GM11168 (cell line): ENCODE results near the gene DRAP1.
"Not testable (repeated sequence)": the region's sequence is repeated elsewhere in the genome, so short reads cannot be mapped to it uniquely, and the experiment has no call there.

Experiments
- in situ Hi-C: fragments of 300-500 bp; cut with MboI; formaldehyde crosslinking; loops from one replicate; pipeline ENCODE4 v1.12.0; 2022; ENCODE audit warnings: low sequenced_read_pairs; ENCODE audit not compliant: unreplicated experiment

The DRAP1 gene

GRCh38 chr11:65922565-65922964 is 3.3 kb downstream of the DRAP1 start:
- in situ Hi-C loops: no loop called here

- in situ Hi-C loops: no loop called here
Observed at GRCh38 chr11:65925397-65925796, 6.2 kb downstream of the DRAP1 start.

GRCh38 chr11:65927904-65928397 is 8.7 kb downstream of the DRAP1 start:
- in situ Hi-C loops: no loop called here

GRCh38 chr11:65928667-65929066 is 9.4 kb downstream of the DRAP1 start:
- in situ Hi-C loops: no loop called here

- in situ Hi-C loops: no loop called here
Observed at GRCh38 chr11:65931773-65932557, 12.7 kb downstream of the DRAP1 start.

- in situ Hi-C loops: no loop called here
Observed at GRCh38 chr11:65932558-65932919, 13.3 kb downstream of the DRAP1 start.

- in situ Hi-C loops: no loop called here
Observed at GRCh38 chr11:65934014-65934413, 14.8 kb downstream of the DRAP1 start.

GRCh38 chr11:65937766-65938165 is 18.5 kb downstream of the DRAP1 start:
- in situ Hi-C loops: no loop called here

GRCh38 chr11:65941720-65942310 is 22.6 kb downstream of the DRAP1 start:
- in situ Hi-C loops: no loop called here

- in situ Hi-C loops: no loop called here
Observed at GRCh38 chr11:65942531-65942930, 23.3 kb downstream of the DRAP1 start.

GRCh38 chr11:65944191-65944590 is 25.0 kb downstream of the DRAP1 start:
- in situ Hi-C loops: no loop called here

- in situ Hi-C loops: no loop called here
Observed at GRCh38 chr11:65944767-65945166, 25.5 kb downstream of the DRAP1 start.

GRCh38 chr11:65945430-65945911 is 26.2 kb downstream of the DRAP1 start, which contains the start of gene TSGA10IP:
TSS of gene TSGA10IP (plus strand) at chr11:65945480. CDS start at chr11:65945676, 196 bp downstream.
- in situ Hi-C loops: no loop called here

GRCh38 chr11:65945941-65946558 is 26.8 kb downstream of the DRAP1 start:
- in situ Hi-C loops: no loop called here

GRCh38 chr11:65946655-65947054 is 27.4 kb downstream of the DRAP1 start:
- in situ Hi-C loops: no loop called here

- in situ Hi-C loops: no loop called here
Observed at GRCh38 chr11:65947133-65947532, 27.9 kb downstream of the DRAP1 start.

- in situ Hi-C loops: no loop called here
Observed at GRCh38 chr11:65947603-65948125, 28.4 kb downstream of the DRAP1 start.

- in situ Hi-C loops: not testable (repeated sequence)
Observed at GRCh38 chr11:65950711-65951110, 31.5 kb downstream of the DRAP1 start.

- in situ Hi-C loops: not testable (repeated sequence)
Observed at GRCh38 chr11:65951641-65952040, 32.4 kb downstream of the DRAP1 start.

- in situ Hi-C loops: no loop called here
Observed at GRCh38 chr11:65952052-65952521, 32.9 kb downstream of the DRAP1 start.

GRCh38 chr11:65953471-65953870 is 34.2 kb downstream of the DRAP1 start:
- in situ Hi-C loops: no loop called here
